DND-41 (cell line): ENCODE measurements around the gene EDC3.

Experiments
- ATAC-seq: fragments of 200-7000 bp; cut with Tn5 transposase; 3 replicates; pipeline ENCODE4 v1.9.1; 2021; ENCODE audit warnings: low read depth; ENCODE audit not compliant: insufficient read depth
- DNase-seq: peaks from one replicate; pipeline ENCODE4 v3.0.0-alpha.2; 2020
- H2AFZ ChIP-seq: 2 replicates; pipeline ENCODE4 v1.6.0; 2012; ENCODE audit warnings: low read depth, low read length
- H3K27ac ChIP-seq: 2 replicates; pipeline ENCODE4 v1.5.1; 2012; ENCODE audit warnings: low read length, inconsistent platforms
- H3K27me3 ChIP-seq: fragments of 200-600 bp; sonication (generic); 2 replicates; pipeline ENCODE4 v1.6.0; 2012; ENCODE audit warnings: low read length, mild to moderate bottlenecking, inconsistent platforms; ENCODE audit not compliant: insufficient read depth, poor library complexity
- H3K36me3 ChIP-seq: 2 replicates; pipeline ENCODE4 v1.5.1; 2012; ENCODE audit warnings: low read length, inconsistent platforms; ENCODE audit not compliant: insufficient read depth
- H3K4me1 ChIP-seq: 2 replicates; pipeline ENCODE4 v1.5.1; 2012; ENCODE audit warnings: mild to moderate bottlenecking, low read length; ENCODE audit not compliant: insufficient read depth
- H3K4me2 ChIP-seq: 2 replicates; pipeline ENCODE4 v1.6.0; 2012; ENCODE audit warnings: mild to moderate bottlenecking, moderate library complexity, low read length, inconsistent platforms; ENCODE audit not compliant: insufficient read depth
- H3K4me3 ChIP-seq, 2 experiments: fragments of 200-600 bp in 1 of 2; shearing (Covaris generic) in 1 of 2; 2 replicates each; pipeline ENCODE4 v1.5.1; 2012 to 2016; ENCODE audit warnings: inconsistent platforms in 2 of 2, low read length in 2 of 2, mild to moderate bottlenecking in 2 of 2, low read depth in 1 of 2, moderate library complexity in 1 of 2
- H3K79me2 ChIP-seq: 2 replicates; pipeline ENCODE4 v1.6.0; 2012; ENCODE audit warnings: low read length, inconsistent platforms; ENCODE audit not compliant: insufficient read depth
- H3K9ac ChIP-seq: 2 replicates; pipeline ENCODE4 v1.6.0; 2012; ENCODE audit warnings: low read depth, mild to moderate bottlenecking, inconsistent platforms, low read length, moderate library complexity
- H3K9me3 ChIP-seq: 2 replicates; pipeline ENCODE4 v1.5.1; 2012; ENCODE audit warnings: low read length, moderate library complexity, mild to moderate bottlenecking, inconsistent platforms; ENCODE audit not compliant: insufficient read depth, severe bottlenecking
- H4K20me1 ChIP-seq: 2 replicates; pipeline ENCODE4 v1.6.0; 2012; ENCODE audit warnings: low read length; ENCODE audit not compliant: insufficient read depth
- CTCF ChIP-seq: IDR thresholded peaks from 2 replicates; pipeline ENCODE4 v1.5.1; 2012; ENCODE audit warnings: borderline replicate concordance, low read length, moderate library complexity, mild to moderate bottlenecking; ENCODE audit not compliant: poor library complexity, severe bottlenecking; ENCODE audit errors: extremely low read depth
- EZH2 ChIP-seq: IDR thresholded peaks from 3 replicates; pipeline ENCODE4 v1.6.1; 2012; ENCODE audit warnings: borderline replicate concordance, low read depth, mild to moderate bottlenecking, moderate library complexity, low read length, inconsistent platforms; ENCODE audit not compliant: severe bottlenecking

The EDC3 gene

GRCh38 chr15:74618841-74619596 is 76.8 kb downstream of the EDC3 start:
- Histone ChIP-seq H3K9me3 (no peaks in the 10 kb centered on the region), H3K4me3 (no peak overlapping the region), H3K27ac (no peak overlapping the region), H3K9ac (no peak overlapping the region), H2AFZ (no peak overlapping the region), H4K20me1 (peaks cover 78% of the 10 kb centered on the region), H3K4me2 (peak overlapping the region; percentile 83; the same call in 1 of the 2 replicates), H3K36me3 (peaks cover 75% of the 10 kb centered on the region), H3K79me2 (peaks cover 68% of the 10 kb centered on the region), H3K27me3 (no peaks in the 10 kb centered on the region), H3K4me1 (peaks cover 36% of the 10 kb centered on the region)
- TF ChIP-seq CTCF (no peak), EZH2 (no peak)
- ATAC-seq (no peak), DNase-seq (no peak)

- peak overlapping the region; percentile 98 for H3K9ac ChIP-seq
- peak overlapping the region; percentile 92 to 96; a peak in 3 of 4 replicates for H3K4me3 ChIP-seq
- H3K4me1 ChIP-seq = peaks cover 37% of the 10 kb centered on the region
- H3K4me2 ChIP-seq = peak overlapping the region; percentile 83
- ATAC-seq (no peak), DNase-seq (no peak)
- no peak overlapping the region for H2AFZ ChIP-seq
- no peaks in the 10 kb centered on the region for H3K9me3 ChIP-seq
- TF ChIP-seq EZH2 (no peak), CTCF (no peak)
- peaks cover 59% of the 10 kb centered on the region for H4K20me1 ChIP-seq
- H3K27ac ChIP-seq = peak overlapping the region; percentile 95
- H3K79me2 ChIP-seq = peaks cover 63% of the 10 kb centered on the region
- peaks cover 55% of the 10 kb centered on the region for H3K36me3 ChIP-seq
- no peaks in the 10 kb centered on the region for H3K27me3 ChIP-seq
Measured at GRCh38 chr15:74616996-74617395, 78.8 kb downstream of the EDC3 start.

- DNase-seq = peak; percentile 83
- H3K79me2 ChIP-seq = peaks cover 58% of the 10 kb centered on the region
Measured at GRCh38 chr15:74616366-74616939, 79.4 kb downstream of the EDC3 start.

More at GRCh38 chr15:74616366-74616939, 79.4 kb downstream of the EDC3 start:
- H3K9me3 ChIP-seq = no peaks in the 10 kb centered on the region
- peak overlapping the region; percentile 95 for H3K27ac ChIP-seq
- TF ChIP-seq CTCF (no peak), EZH2 (no peak)
- peak overlapping the region; percentile 77 for H2AFZ ChIP-seq
- no peaks in the 10 kb centered on the region for H3K27me3 ChIP-seq
- H3K4me3 ChIP-seq = peak overlapping the region; percentile 92 to 96
- peak; percentile 15 for ATAC-seq
- peaks cover 49% of the 10 kb centered on the region for H3K36me3 ChIP-seq
- H4K20me1 ChIP-seq = peaks cover 53% of the 10 kb centered on the region
- H3K4me1 ChIP-seq = peaks cover 37% of the 10 kb centered on the region
- peak overlapping the region; percentile 98 for H3K9ac ChIP-seq
- peak overlapping the region; percentile 83 for H3K4me2 ChIP-seq
